Measurements from ENCODE around the gene PDZRN3.

The PDZRN3 gene

GRCh38 chr3:73622091-73622805, 2.5 kb downstream of the PDZRN3 start:
- no peak for DNase-seq

GRCh38 chr3:73621388-73621787, 3.4 kb downstream of the PDZRN3 start:
- no peak for DNase-seq

GRCh38 chr3:73618461-73618860, 6.3 kb downstream of the PDZRN3 start:
- DNase-seq: no peak

- no peak for DNase-seq
These were observed 8.7 kb downstream of the PDZRN3 start for GRCh38 chr3:73616056-73616455.

- no peak for DNase-seq
These were observed 10.3 kb downstream of the PDZRN3 start for GRCh38 chr3:73614419-73614818.

GRCh38 chr3:73611176-73611575, 13.6 kb downstream of the PDZRN3 start:
- DNase-seq: no peak

- DNase-seq: no peak
These were observed 14.2 kb downstream of the PDZRN3 start for GRCh38 chr3:73610493-73610892.

GRCh38 chr3:73609655-73610054, 15.1 kb downstream of the PDZRN3 start:
- no peak for DNase-seq

- DNase-seq: no peak
These were observed 15.5 kb downstream of the PDZRN3 start for GRCh38 chr3:73609315-73609641.

GRCh38 chr3:73608456-73609314, 16.1 kb downstream of the PDZRN3 start:
- DNase-seq: no peak

- no peak for DNase-seq
These were observed 18.9 kb downstream of the PDZRN3 start for GRCh38 chr3:73605861-73606260.

GRCh38 chr3:73605412-73605811, 19.3 kb downstream of the PDZRN3 start:
- no peak for DNase-seq

GRCh38 chr3:73604451-73604850, 20.3 kb downstream of the PDZRN3 start:
- no peak for DNase-seq

- no peak for DNase-seq
These were observed 21.0 kb downstream of the PDZRN3 start for GRCh38 chr3:73603762-73604171.

- DNase-seq: no peak
These were observed 22.6 kb downstream of the PDZRN3 start for GRCh38 chr3:73602170-73602569.

- DNase-seq: no peak
These were observed 23.3 kb downstream of the PDZRN3 start for GRCh38 chr3:73601481-73601880.

- no peak for DNase-seq
These were observed 23.7 kb downstream of the PDZRN3 start for GRCh38 chr3:73601011-73601410.

- no peak for DNase-seq
These were observed 24.3 kb downstream of the PDZRN3 start for GRCh38 chr3:73600293-73600938.

GRCh38 chr3:73599605-73600004, 25.1 kb downstream of the PDZRN3 start:
- DNase-seq: no peak

GRCh38 chr3:73597476-73597875, 27.3 kb downstream of the PDZRN3 start:
- DNase-seq: no peak

GRCh38 chr3:73592154-73593144, 32.3 kb downstream of the PDZRN3 start:
- DNase-seq: no peak

GRCh38 chr3:73591286-73591800, 33.4 kb downstream of the PDZRN3 start:
- no peak for DNase-seq
